CD4-positive, alpha-beta T cell (primary cell): Measurements from ENCODE around the gene NR2F1-AS1. TPM values are rescaled to one million over a fixed set of nuclear protein-coding genes. Genes with fewer than 3 reads are reported as not detected.

Experiments
- ATAC-seq: fragments of 200-7000 bp; cut with Tn5 transposase; one replicate; pipeline ENCODE4 v1.10.0; 2022; ENCODE audit warnings: mild to moderate bottlenecking; ENCODE audit not compliant: poor library complexity
- CTCF ChIA-PET: fragments of 350-600 bp; sonication (Branson Sonifier 250); formaldehyde crosslinking; loops from one replicate; lab custom pipeline; 2021; ENCODE audit warnings: antibody characterized with exemption, inconsistent platforms; lab: Charles Lee
- POLR2A ChIA-PET: fragments of 350-600 bp; sonication (Branson Sonifier 250); formaldehyde crosslinking; loops from one replicate; lab custom pipeline; 2021; ENCODE audit warnings: antibody characterized with exemption, inconsistent platforms; lab: Charles Lee
- DNase-seq, 14 experiments: peaks; one replicate each; pipeline ENCODE4 v3.0.0-alpha.2; 2013 to 2020; ENCODE audit warnings: mixed read lengths in 2 of 14
- H3K27ac ChIP-seq, 2 donors: one replicate each; pipeline versions ENCODE4 v1.5.1 to v1.7.0; 2013; ENCODE audit warnings: low read length in 2 of 2, low read depth in 1 of 2, mild to moderate bottlenecking in 1 of 2
- H3K27me3 ChIP-seq, 2 experiments: 1 replicate in 1 of 2; 2 replicates in 1 of 2; pipeline versions ENCODE4 v1.6.1 to v1.7.0; 2013; ENCODE audit warnings: low read length in 2 of 2, control low read depth in 1 of 2, mild to moderate bottlenecking in 1 of 2, moderate library complexity in 1 of 2; ENCODE audit not compliant: insufficient read depth in 2 of 2, control insufficient read depth in 1 of 2
- H3K36me3 ChIP-seq: one replicate; pipeline ENCODE4 v1.6.1; 2013; ENCODE audit warnings: low read length, control low read depth; ENCODE audit not compliant: insufficient read depth
- H3K4me1 ChIP-seq: one replicate; pipeline ENCODE4 v1.6.1; 2013; ENCODE audit warnings: low read length, control low read depth; ENCODE audit not compliant: insufficient read depth
- H3K4me3 ChIP-seq: one replicate; pipeline ENCODE4 v1.5.1; 2013; ENCODE audit warnings: mild to moderate bottlenecking, low read length, moderate library complexity
- H3K9me3 ChIP-seq, 2 experiments: 1 replicate in 1 of 2; 2 replicates in 1 of 2; pipeline versions ENCODE4 v1.6.1 to v1.7.0; 2013; ENCODE audit warnings: low read length in 2 of 2, mild to moderate bottlenecking in 2 of 2, control low read depth in 1 of 2, moderate library complexity in 1 of 2; ENCODE audit not compliant: control insufficient read depth in 1 of 2, insufficient read depth in 1 of 2
- H3K27ac Mint-ChIP-seq: one replicate; pipeline ENCODE4 v1.8.0; 2020; ENCODE audit warnings: mixed read lengths
- H3K27me3 Mint-ChIP-seq: one replicate; pipeline ENCODE4 v1.8.0; 2021; ENCODE audit warnings: mixed read lengths
- H3K36me3 Mint-ChIP-seq: one replicate; pipeline ENCODE4 v1.8.0; 2021; ENCODE audit warnings: low read depth, mixed read lengths
- H3K4me1 Mint-ChIP-seq: one replicate; pipeline ENCODE4 v1.8.0; 2021; ENCODE audit warnings: low read depth, mixed read lengths
- H3K4me3 Mint-ChIP-seq: one replicate; pipeline ENCODE4 v1.8.0; 2020; ENCODE audit warnings: mild to moderate bottlenecking, mixed read lengths
- H3K9me3 Mint-ChIP-seq: one replicate; pipeline ENCODE4 v1.8.0; 2020; ENCODE audit warnings: mixed read lengths
- CTCF ChIP-seq: fragments of 200-600 bp; IDR thresholded peaks from one replicate; pipeline ENCODE4 v1.8.0; 2022; ENCODE audit warnings: antibody characterized with exemption, mild to moderate bottlenecking
- intact Hi-C, 2 experiments: fragments of 100-400 bp; cut with DNase I in 1 of 2; cut with micrococcal nuclease in 1 of 2; formaldehyde crosslinking; loops; one replicate each; pipeline versions ENCODE4 v1.15.1 to v1.9.0; 2023 to 2025; cut with DNase I, micrococcal nuclease
- total RNA-seq, 174 experiments: library from RNA in 2 of 174; stranded (reverse) in 2 of 174; gene quantifications; one replicate each; pipeline ENCODE4 v1.2.3 and lab custom pipeline; 2021 to 2026

Gene NR2F1-AS1
- total RNA-seq, 2 experiments from 2014 or later: not detected

GRCh38 chr5:93438124-93438523 is 142.9 kb downstream of the NR2F1-AS1 start:
- Histone ChIP-seq H3K9me3 (peaks cover 0 to 12% of the 10 kb centered on the region in 2 experiments), H3K4me3 (no peak overlapping the region), H3K4me1 (no peaks in the 10 kb centered on the region), H3K27me3 (no peaks in the 10 kb centered on the region), H3K27ac (no peak overlapping the region), H3K36me3 (no peaks in the 10 kb centered on the region)
- peaks cover 2% of the 10 kb centered on the region for H3K9me3 Mint-ChIP-seq
- no peaks in the 10 kb centered on the region for H3K4me1 Mint-ChIP-seq
- intact Hi-C loops: no loop called here
- H3K27me3 Mint-ChIP-seq: no peaks in the 10 kb centered on the region
- POLR2A ChIA-PET: no interaction called here
- CTCF ChIA-PET: no interaction called here
- no peak for ATAC-seq
- H3K36me3 Mint-ChIP-seq: no peaks in the 10 kb centered on the region
- no peak for TF ChIP-seq CTCF
- H3K4me3 Mint-ChIP-seq: no peak overlapping the region
- no peak overlapping the region for H3K27ac Mint-ChIP-seq
- no peak for DNase-seq

GRCh38 chr5:93436083-93436482 is 144.9 kb downstream of the NR2F1-AS1 start:
- Mint-ChIP-seq H3K27ac (no peak overlapping the region), H3K27me3 (no peaks in the 10 kb centered on the region)
- CTCF ChIA-PET: no interaction called here

GRCh38 chr5:93433422-93433821 is 147.6 kb downstream of the NR2F1-AS1 start:
- Mint-ChIP-seq H3K27me3 (no peaks in the 10 kb centered on the region), H3K36me3 (no peaks in the 10 kb centered on the region), H3K9me3 (peaks cover 2% of the 10 kb centered on the region), H3K4me1 (no peaks in the 10 kb centered on the region), H3K27ac (no peak overlapping the region), H3K4me3 (no peak overlapping the region)
- ChIA-PET POLR2A (no interaction called here), CTCF (no interaction called here)
- no peaks in the 10 kb centered on the region for H3K27me3 ChIP-seq
- H3K4me1 ChIP-seq: no peaks in the 10 kb centered on the region
- H3K36me3 ChIP-seq: no peaks in the 10 kb centered on the region
- no peak for TF ChIP-seq CTCF
- no peak for ATAC-seq
- no peaks in the 10 kb centered on the region for H3K9me3 ChIP-seq
- no peak overlapping the region for H3K27ac ChIP-seq
- intact Hi-C loops: no loop called here
- H3K4me3 ChIP-seq: no peak overlapping the region
- DNase-seq: no peak

More at GRCh38 chr5:93436083-93436482, 144.9 kb downstream of the NR2F1-AS1 start:
- DNase-seq: no peak
- Mint-ChIP-seq H3K36me3 (no peaks in the 10 kb centered on the region), H3K4me3 (no peak overlapping the region), H3K9me3 (peaks cover 2% of the 10 kb centered on the region), H3K4me1 (no peaks in the 10 kb centered on the region)
- no peak for TF ChIP-seq CTCF
- Histone ChIP-seq H3K27me3 (no peaks in the 10 kb centered on the region), H3K4me3 (no peak overlapping the region), H3K9me3 (peaks cover 0 to 5% of the 10 kb centered on the region in 2 experiments), H3K4me1 (no peaks in the 10 kb centered on the region), H3K27ac (no peak overlapping the region), H3K36me3 (no peaks in the 10 kb centered on the region)
- POLR2A ChIA-PET: no interaction called here
- intact Hi-C loops: no loop called here
- no peak for ATAC-seq
